ENCODE measurements around the gene SCP2.

The SCP2 gene

DNA sequence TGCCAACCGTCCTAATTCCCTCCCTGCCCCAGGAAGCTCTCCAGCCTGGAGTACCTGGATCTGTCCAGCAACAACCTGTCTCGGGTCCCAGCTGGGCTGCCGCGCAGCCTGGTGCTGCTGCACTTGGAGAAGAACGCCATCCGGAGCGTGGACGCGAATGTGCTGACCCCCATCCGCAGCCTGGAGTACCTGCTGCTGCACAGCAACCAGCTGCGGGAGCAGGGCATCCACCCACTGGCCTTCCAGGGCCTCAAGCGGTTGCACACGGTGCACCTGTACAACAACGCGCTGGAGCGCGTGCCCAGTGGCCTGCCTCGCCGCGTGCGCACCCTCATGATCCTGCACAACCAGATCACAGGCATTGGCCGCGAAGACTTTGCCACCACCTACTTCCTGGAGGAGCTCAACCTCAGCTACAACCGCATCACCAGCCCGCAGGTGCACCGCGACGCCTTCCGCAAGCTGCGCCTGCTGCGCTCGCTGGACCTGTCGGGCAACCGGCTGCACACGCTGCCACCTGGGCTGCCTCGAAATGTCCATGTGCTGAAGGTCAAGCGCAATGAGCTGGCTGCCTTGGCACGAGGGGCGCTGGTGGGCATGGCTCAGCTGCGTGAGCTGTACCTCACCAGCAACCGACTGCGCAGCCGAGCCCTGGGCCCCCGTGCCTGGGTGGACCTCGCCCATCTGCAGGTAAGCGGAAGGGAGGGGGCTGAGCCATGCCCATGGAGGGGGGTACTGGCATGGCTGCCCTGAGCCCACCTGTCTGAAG lies 151.4 kb downstream of the SCP2 start:
- no peak for ATAC-seq
- no peak for TF ChIP-seq CSRNP3 (CRISPR knock-in tag; IDR thresholded peaks at IDR 0.05)

DNA sequence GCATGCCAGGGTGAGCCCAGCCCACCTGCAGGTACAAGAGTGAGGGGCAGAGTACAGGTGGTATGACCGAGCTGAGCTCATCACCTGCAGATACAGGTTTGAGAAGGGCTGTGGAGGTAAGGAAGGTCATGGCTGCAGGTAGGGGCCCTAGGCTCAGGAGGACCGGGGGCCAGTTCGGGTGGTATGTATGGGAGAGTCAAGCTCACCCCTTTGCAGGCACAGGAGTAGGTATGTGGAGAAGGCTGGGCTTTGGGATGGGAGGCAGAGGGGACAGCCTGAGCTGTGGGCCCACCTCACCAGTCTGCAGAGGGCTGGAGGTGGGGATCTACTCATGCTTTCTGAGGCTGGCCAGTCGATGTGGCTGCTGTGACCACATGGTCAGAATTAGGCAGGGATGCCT lies 152.2 kb downstream of the SCP2 start:
- no peak for ATAC-seq
- TF ChIP-seq ESRRG (CRISPR knock-in tag; IDR thresholded peaks at IDR 0.05) (no peak), PATZ1 (CRISPR knock-in tag; IDR thresholded peaks at IDR 0.05; ENCODE audit: borderline replicate concordance) (no peak), GLIS3 (CRISPR knock-in tag; IDR thresholded peaks at IDR 0.05) (no peak), ZNF70 (CRISPR knock-in tag; IDR thresholded peaks at IDR 0.05) (no peak)

- no peak for ATAC-seq
- TF ChIP-seq ARNTL (CRISPR knock-in tag; IDR thresholded peaks at IDR 0.05; ENCODE audit: borderline replicate concordance, low read depth) (no peak), SNAI2 (CRISPR knock-in tag; IDR thresholded peaks at IDR 0.05) (no peak)
- TF ChIP-seq, protein P1, sequence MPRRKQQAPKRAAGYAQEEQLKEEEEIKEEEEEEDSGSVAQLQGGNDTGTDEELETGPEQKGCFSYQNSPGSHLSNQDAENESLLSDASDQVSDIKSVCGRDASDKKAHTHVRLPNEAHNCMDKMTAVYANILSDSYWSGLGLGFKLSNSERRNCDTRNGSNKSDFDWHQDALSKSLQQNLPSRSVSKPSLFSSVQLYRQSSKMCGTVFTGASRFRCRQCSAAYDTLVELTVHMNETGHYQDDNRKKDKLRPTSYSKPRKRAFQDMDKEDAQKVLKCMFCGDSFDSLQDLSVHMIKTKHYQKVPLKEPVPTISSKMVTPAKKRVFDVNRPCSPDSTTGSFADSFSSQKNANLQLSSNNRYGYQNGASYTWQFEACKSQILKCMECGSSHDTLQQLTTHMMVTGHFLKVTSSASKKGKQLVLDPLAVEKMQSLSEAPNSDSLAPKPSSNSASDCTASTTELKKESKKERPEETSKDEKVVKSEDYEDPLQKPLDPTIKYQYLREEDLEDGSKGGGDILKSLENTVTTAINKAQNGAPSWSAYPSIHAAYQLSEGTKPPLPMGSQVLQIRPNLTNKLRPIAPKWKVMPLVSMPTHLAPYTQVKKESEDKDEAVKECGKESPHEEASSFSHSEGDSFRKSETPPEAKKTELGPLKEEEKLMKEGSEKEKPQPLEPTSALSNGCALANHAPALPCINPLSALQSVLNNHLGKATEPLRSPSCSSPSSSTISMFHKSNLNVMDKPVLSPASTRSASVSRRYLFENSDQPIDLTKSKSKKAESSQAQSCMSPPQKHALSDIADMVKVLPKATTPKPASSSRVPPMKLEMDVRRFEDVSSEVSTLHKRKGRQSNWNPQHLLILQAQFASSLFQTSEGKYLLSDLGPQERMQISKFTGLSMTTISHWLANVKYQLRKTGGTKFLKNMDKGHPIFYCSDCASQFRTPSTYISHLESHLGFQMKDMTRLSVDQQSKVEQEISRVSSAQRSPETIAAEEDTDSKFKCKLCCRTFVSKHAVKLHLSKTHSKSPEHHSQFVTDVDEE (CRISPR knock-in tag; IDR thresholded peaks at IDR 0.05): no peak
Observed at GRCh38 chr1:53080041-53080440, 153.0 kb downstream of the SCP2 start.

DNA sequence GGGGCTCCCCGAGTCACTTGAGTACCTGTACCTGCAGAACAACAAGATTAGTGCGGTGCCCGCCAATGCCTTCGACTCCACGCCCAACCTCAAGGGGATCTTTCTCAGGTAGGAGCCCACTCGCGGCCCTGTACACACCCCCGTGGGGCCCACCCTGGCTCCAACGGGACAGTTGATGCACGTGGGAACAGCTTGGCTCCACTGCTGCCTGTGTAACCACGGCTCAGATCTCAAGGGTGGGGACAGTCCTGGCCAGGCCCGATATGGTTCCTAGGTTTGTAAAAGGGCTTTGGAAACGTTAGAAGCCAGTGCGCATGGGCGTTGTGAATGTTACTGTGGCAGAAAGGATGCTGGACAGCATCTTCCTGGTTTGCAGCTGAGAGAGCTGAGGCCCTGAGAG lies 153.7 kb downstream of the SCP2 start:
- no peak for TF ChIP-seq PATZ1 (CRISPR knock-in tag; IDR thresholded peaks at IDR 0.05; ENCODE audit: borderline replicate concordance)

GRCh38 chr1:53081384-53082066 lies 154.4 kb downstream of the SCP2 start:
- TF ChIP-seq ZNF8 (CRISPR knock-in tag; IDR thresholded peaks at IDR 0.05) (no peak), ARNTL (CRISPR knock-in tag; IDR thresholded peaks at IDR 0.05; ENCODE audit: borderline replicate concordance, low read depth) (no peak), RARB (CRISPR knock-in tag; IDR thresholded peaks at IDR 0.05) (no peak)
- no peak for ATAC-seq

More for the DNA sequence above, 153.7 kb downstream of the SCP2 start:
- no peak for ATAC-seq

DNA sequence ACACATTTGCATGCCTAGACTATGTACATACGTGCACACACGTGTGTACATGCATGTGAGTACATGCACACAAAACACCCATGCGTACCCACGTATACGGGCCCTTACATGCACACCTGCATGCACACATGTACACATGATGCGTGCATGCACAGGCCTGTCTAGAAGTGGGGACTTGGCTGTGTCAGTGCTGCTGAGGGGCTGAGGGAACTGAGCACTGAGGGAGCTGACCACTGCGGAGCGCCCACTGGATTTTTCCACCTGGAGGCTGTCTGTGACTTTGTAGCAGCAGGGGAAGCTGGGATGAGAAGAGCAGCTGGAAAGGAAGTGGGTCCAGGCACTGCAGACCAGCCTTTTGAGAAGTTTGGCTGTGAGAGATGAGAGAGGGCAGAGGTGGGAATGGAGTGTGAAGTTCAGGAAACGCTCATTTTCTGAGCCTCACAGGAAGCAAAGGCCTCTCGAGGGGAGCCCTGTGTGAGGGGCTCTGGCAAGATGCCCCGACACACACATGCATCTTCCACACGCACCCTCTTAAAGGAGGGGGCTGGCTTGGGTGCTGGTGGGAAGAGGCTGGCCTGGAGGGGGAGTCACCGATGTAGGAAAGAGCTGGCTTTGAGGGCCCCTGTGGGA lies 155.9 kb downstream of the SCP2 start:
- ATAC-seq: no peak
- TF ChIP-seq OSR1 (CRISPR knock-in tag; IDR thresholded peaks at IDR 0.05) (no peak), POU6F1 (CRISPR knock-in tag; IDR thresholded peaks at IDR 0.05; ENCODE audit: borderline replicate concordance, low read depth) (no peak), CSDC2 (CRISPR knock-in tag; IDR thresholded peaks at IDR 0.05) (no peak), TOX (CRISPR knock-in tag; IDR thresholded peaks at IDR 0.05; ENCODE audit: borderline replicate concordance) (no peak)
- TF ChIP-seq, protein P1 (CRISPR knock-in tag; IDR thresholded peaks at IDR 0.05): no peak

Measured in SK-N-SH treated with all-trans-retinoic acid at 6 μM for 48 hours (cell line).